Endodermal cell (in vitro differentiated cells): ENCODE data around the gene PTGR1. TPM values are rescaled to one million over a fixed set of nuclear protein-coding genes. Genes with fewer than 3 reads are reported as not detected.

ENCODE experiments used
- DNase-seq: peaks from one replicate; pipeline ENCODE4 v3.0.0-alpha.2; 2017
- H3K27ac ChIP-seq: 2 replicates; pipeline ENCODE4 v1.5.1; 2013; ENCODE audit warnings: mild to moderate bottlenecking, low read depth, low read length, moderate library complexity
- H3K27me3 ChIP-seq: 2 replicates; pipeline ENCODE4 v1.6.1; 2013; ENCODE audit warnings: mild to moderate bottlenecking, low read length, moderate library complexity; ENCODE audit not compliant: insufficient read depth, control insufficient read depth, poor library complexity, severe bottlenecking
- H3K36me3 ChIP-seq: 2 replicates; pipeline ENCODE4 v1.7.0; 2013; ENCODE audit warnings: mild to moderate bottlenecking, low read length, moderate library complexity; ENCODE audit not compliant: control insufficient read depth, insufficient read depth
- H3K4me1 ChIP-seq: one replicate; pipeline ENCODE4 v1.7.0; 2013; ENCODE audit warnings: low read length; ENCODE audit not compliant: control insufficient read depth, insufficient read depth
- H3K4me3 ChIP-seq: 2 replicates; pipeline ENCODE4 v1.5.1; 2013; ENCODE audit warnings: mild to moderate bottlenecking, low read length, moderate library complexity
- H3K9ac ChIP-seq: 2 replicates; pipeline ENCODE4 v1.6.1; 2013; ENCODE audit warnings: mild to moderate bottlenecking, low read length, moderate library complexity; ENCODE audit not compliant: poor library complexity, severe bottlenecking; ENCODE audit errors: extremely low read depth
- H3K9me3 ChIP-seq: 2 replicates; pipeline ENCODE4 v1.6.1; 2013; ENCODE audit warnings: mild to moderate bottlenecking, low read length, moderate library complexity; ENCODE audit not compliant: control insufficient read depth
- H3K27ac Mint-ChIP-seq: 2 replicates; pipeline ENCODE4 v1.8.0; 2020; ENCODE audit warnings: mixed read lengths
- H3K27me3 Mint-ChIP-seq: 2 replicates; pipeline ENCODE4 v1.8.0; 2021; ENCODE audit warnings: mild to moderate bottlenecking, mixed read lengths; ENCODE audit not compliant: insufficient read depth
- H3K36me3 Mint-ChIP-seq: 2 replicates; pipeline ENCODE4 v1.8.0; 2020; ENCODE audit warnings: low read depth, mixed read lengths
- H3K4me1 Mint-ChIP-seq: 2 replicates; pipeline ENCODE4 v1.8.0; 2020; ENCODE audit warnings: mixed read lengths
- H3K4me3 Mint-ChIP-seq: 2 replicates; pipeline ENCODE4 v1.8.0; 2020; ENCODE audit warnings: mild to moderate bottlenecking, moderate library complexity, mixed read lengths
- H3K9me3 Mint-ChIP-seq: 2 replicates; pipeline ENCODE4 v1.8.0; 2020; ENCODE audit warnings: mild to moderate bottlenecking, mixed read lengths
- CTCF ChIP-seq: fragments of 200-600 bp; sonication (generic); conservative IDR thresholded peaks from 2 replicates; pipeline ENCODE4 v1.5.0; 2021; ENCODE audit warnings: antibody characterized with exemption, mild to moderate bottlenecking
- WGBS, 2 experiments: methylation state at CpG; one replicate each; pipeline versions ENCODE4 v1.1.5 to v1.1.7; 2013; ENCODE audit warnings: missing lambda C conversion rate in 2 of 2, mixed read lengths in 1 of 2; ENCODE audit not compliant: insufficient coverage in 1 of 2, insufficient read length in 1 of 2; 5-methylcytosine and 5-hydroxymethylcytosine counted together
- total RNA-seq, 2 donors: library from RNA; stranded (reverse); fragmentation: NEBNext Ultra II Directional in 1 of 2; extraction: Animal tissue kit (Norgen Biotek cat#: 25700) in 1 of 2; gene quantifications; 2 replicates in 1 of 2; 3 replicates in 1 of 2; pipeline ENCODE4 v1.2.1, GENCODE V29; 2021

PTGR1 gene
- total RNA-seq, 2 donors from 2014 or later: 204 to 442 TPM

GRCh38 chr9:111644195-111644772, 44.8 kb upstream of the PTGR1 start:
- H3K4me3 ChIP-seq: no peak overlapping the region
- no peak overlapping the region for H3K27ac ChIP-seq
- H3K9me3 ChIP-seq: peaks cover 7% of the 10 kb centered on the region
- H3K9ac ChIP-seq: no peak overlapping the region
- Mint-ChIP-seq H3K9me3 (no peaks in the 10 kb centered on the region), H3K27me3 (no peaks in the 10 kb centered on the region), H3K4me1 (peaks cover 12% of the 10 kb centered on the region), H3K4me3 (no peak overlapping the region), H3K27ac (no peak overlapping the region), H3K36me3 (peaks cover 46% of the 10 kb centered on the region)
- H3K4me1 ChIP-seq: no peaks in the 10 kb centered on the region
- H3K27me3 ChIP-seq: no peaks in the 10 kb centered on the region
- TF ChIP-seq CTCF: no peak
- H3K36me3 ChIP-seq: peaks cover 47% of the 10 kb centered on the region
- no peak for DNase-seq
- 93 to 94% methylated on average over 5 to 8 of the region's 8 CpGs for WGBS, 2 experiments

DNA sequence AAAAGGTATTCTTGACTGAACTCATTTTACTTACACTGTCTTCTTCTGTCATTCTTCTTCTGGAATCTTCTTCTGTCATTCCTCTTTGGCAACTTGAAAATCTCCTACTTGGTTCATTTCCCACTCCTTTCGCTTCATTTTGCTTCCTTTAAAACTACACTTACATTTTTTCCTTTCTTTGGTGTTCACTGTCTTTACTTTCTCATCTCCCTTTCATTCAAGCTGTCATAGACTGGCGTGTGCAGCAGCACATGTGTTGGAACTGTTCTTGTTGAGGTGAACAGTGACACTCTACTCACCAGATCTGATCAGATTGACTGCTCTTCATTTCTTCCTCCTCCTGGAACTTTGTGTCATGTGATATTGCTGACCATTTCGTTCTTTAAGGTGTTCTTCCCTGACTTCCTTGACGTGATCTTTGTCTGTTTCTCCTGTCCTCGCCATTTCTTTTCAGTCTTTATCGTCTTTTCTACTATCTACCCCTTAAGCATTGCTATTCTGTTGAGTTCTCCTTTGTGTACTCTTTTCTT, 38.0 kb upstream of the PTGR1 start:
- no peak for DNase-seq
- H3K9ac ChIP-seq: no peak overlapping the region
- H3K9me3 ChIP-seq: peaks cover 8% of the 10 kb centered on the region
- Mint-ChIP-seq H3K27me3 (peaks cover 6% of the 10 kb centered on the region), H3K27ac (no peak overlapping the region), H3K4me3 (no peak overlapping the region), H3K9me3 (no peaks in the 10 kb centered on the region), H3K4me1 (peaks cover 18% of the 10 kb centered on the region), H3K36me3 (peaks cover under 1% of the 10 kb centered on the region)
- H3K4me1 ChIP-seq: no peaks in the 10 kb centered on the region
- H3K4me3 ChIP-seq: no peak overlapping the region
- WGBS, 2 experiments: 92 to 98% methylated on average over 6 of the region's 6 CpGs
- no peak for TF ChIP-seq CTCF
- no peak overlapping the region for H3K27ac ChIP-seq
- H3K27me3 ChIP-seq: no peaks in the 10 kb centered on the region
- H3K36me3 ChIP-seq: no peaks in the 10 kb centered on the region

- peaks cover 26% of the 10 kb centered on the region for H3K4me1 Mint-ChIP-seq
- Histone ChIP-seq H3K9ac (no peak overlapping the region), H3K36me3 (no peaks in the 10 kb centered on the region), H3K27me3 (no peaks in the 10 kb centered on the region), H3K27ac (no peak overlapping the region), H3K4me3 (no peak overlapping the region), H3K4me1 (no peaks in the 10 kb centered on the region), H3K9me3 (peaks cover 8% of the 10 kb centered on the region)
- H3K9me3 Mint-ChIP-seq: no peaks in the 10 kb centered on the region
- TF ChIP-seq CTCF: no peak
- no peak overlapping the region for H3K4me3 Mint-ChIP-seq
- no peak for DNase-seq
- no peak overlapping the region for H3K27ac Mint-ChIP-seq
- 100% methylated on average over 1 of the region's 1 CpG for WGBS, 2 experiments
- no peaks in the 10 kb centered on the region for H3K36me3 Mint-ChIP-seq
- peaks cover 6% of the 10 kb centered on the region for H3K27me3 Mint-ChIP-seq
These were observed 35.4 kb upstream of the PTGR1 start for GRCh38 chr9:111634860-111635259.
